ENCODE data around the gene VPS39.

The VPS39 gene

DNA sequence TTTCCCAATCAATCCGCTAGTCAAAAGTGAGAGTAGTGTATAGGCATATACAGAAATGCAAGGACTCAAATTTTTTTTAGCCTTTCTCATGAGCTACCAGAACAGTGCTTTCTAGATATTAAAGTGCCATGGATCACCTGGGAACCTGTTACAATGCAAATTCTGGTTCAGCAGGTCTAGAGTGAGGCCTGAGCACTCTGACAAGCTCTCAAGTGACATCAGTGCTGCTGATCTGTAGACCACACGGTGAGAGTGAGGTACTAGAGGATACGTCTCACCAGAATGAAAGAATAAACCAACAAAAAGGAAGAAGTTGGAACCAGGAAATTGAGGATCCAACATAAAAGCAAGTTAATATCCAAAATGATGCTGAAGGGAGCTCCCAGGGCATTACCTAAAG is 97.7 kb downstream of the VPS39 start:
- H3K9me3 ChIP-seq (ENCODE audit: insufficient read depth, low read depth, low read length): no peaks in the 10 kb centered on the region
- H2AFZ ChIP-seq (ENCODE audit: low read length): no peak overlapping the region
- H3K9ac ChIP-seq (ENCODE audit: low read depth, low read length, poor library complexity, severe bottlenecking): no peak overlapping the region
- no peaks in the 10 kb centered on the region for H3K79me2 ChIP-seq (ENCODE audit: insufficient read depth, low read length)
- no peak overlapping the region for H3K4me3 ChIP-seq (ENCODE audit: low read length, poor library complexity, severe bottlenecking)
- TF ChIP-seq, protein P1, sequence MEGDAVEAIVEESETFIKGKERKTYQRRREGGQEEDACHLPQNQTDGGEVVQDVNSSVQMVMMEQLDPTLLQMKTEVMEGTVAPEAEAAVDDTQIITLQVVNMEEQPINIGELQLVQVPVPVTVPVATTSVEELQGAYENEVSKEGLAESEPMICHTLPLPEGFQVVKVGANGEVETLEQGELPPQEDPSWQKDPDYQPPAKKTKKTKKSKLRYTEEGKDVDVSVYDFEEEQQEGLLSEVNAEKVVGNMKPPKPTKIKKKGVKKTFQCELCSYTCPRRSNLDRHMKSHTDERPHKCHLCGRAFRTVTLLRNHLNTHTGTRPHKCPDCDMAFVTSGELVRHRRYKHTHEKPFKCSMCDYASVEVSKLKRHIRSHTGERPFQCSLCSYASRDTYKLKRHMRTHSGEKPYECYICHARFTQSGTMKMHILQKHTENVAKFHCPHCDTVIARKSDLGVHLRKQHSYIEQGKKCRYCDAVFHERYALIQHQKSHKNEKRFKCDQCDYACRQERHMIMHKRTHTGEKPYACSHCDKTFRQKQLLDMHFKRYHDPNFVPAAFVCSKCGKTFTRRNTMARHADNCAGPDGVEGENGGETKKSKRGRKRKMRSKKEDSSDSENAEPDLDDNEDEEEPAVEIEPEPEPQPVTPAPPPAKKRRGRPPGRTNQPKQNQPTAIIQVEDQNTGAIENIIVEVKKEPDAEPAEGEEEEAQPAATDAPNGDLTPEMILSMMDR (conservative IDR thresholded peaks at IDR 0.05; ENCODE audit: low read length): no peak
- no peak for TF ChIP-seq EZH2phosphoT487 (IDR thresholded peaks at IDR 0.05; ENCODE audit: borderline replicate concordance)
- no peaks in the 10 kb centered on the region for H3K9me2 ChIP-seq (replicated peaks; ENCODE audit: low read depth, low read length)
- H3F3A ChIP-seq (ENCODE audit: low read depth): no peaks in the 10 kb centered on the region
- H3K36me3 ChIP-seq (ENCODE audit: insufficient read depth, low read length): no peaks in the 10 kb centered on the region
- H4K20me1 ChIP-seq (ENCODE audit: insufficient read depth, low read length, poor library complexity, severe bottlenecking): no peaks in the 10 kb centered on the region
- no peaks in the 10 kb centered on the region for H3K27me3 ChIP-seq (ENCODE audit: insufficient read depth, low read length, poor library complexity, severe bottlenecking)
- H3K4me1 ChIP-seq (ENCODE audit: insufficient read depth, low read length, poor library complexity, severe bottlenecking): no peaks in the 10 kb centered on the region
- no peak overlapping the region for H3K4me2 ChIP-seq (ENCODE audit: low read depth, low read length, poor library complexity, severe bottlenecking)

- Histone ChIP-seq H2AFZ (ENCODE audit: low read length) (no peak overlapping the region), H4K20me1 (ENCODE audit: insufficient read depth, low read length, poor library complexity, severe bottlenecking) (no peaks in the 10 kb centered on the region), H3K9ac (ENCODE audit: low read depth, low read length, poor library complexity, severe bottlenecking) (no peak overlapping the region), H3K36me3 (ENCODE audit: insufficient read depth, low read length) (no peaks in the 10 kb centered on the region), H3F3A (ENCODE audit: low read depth) (no peaks in the 10 kb centered on the region), H3K79me2 (ENCODE audit: insufficient read depth, low read length) (no peaks in the 10 kb centered on the region), H3K9me3 (ENCODE audit: insufficient read depth, low read depth, low read length) (no peaks in the 10 kb centered on the region), H3K4me2 (ENCODE audit: low read depth, low read length, poor library complexity, severe bottlenecking) (no peak overlapping the region), H3K4me3 (ENCODE audit: low read length, poor library complexity, severe bottlenecking) (no peak overlapping the region), H3K4me1 (ENCODE audit: insufficient read depth, low read length, poor library complexity, severe bottlenecking) (no peaks in the 10 kb centered on the region), H3K27me3 (ENCODE audit: insufficient read depth, low read length, poor library complexity, severe bottlenecking) (no peaks in the 10 kb centered on the region), H3K9me2 (replicated peaks; ENCODE audit: low read depth, low read length) (no peaks in the 10 kb centered on the region)
- TF ChIP-seq, protein P1 (conservative IDR thresholded peaks at IDR 0.05; ENCODE audit: low read length): no peak
- TF ChIP-seq EZH2phosphoT487 (IDR thresholded peaks at IDR 0.05; ENCODE audit: borderline replicate concordance): no peak
These were observed 99.3 kb downstream of the VPS39 start for GRCh38 chr15:42108806-42109205.

Measured in Loucy (cell line).